AG08395 (cell line): ENCODE measurements around the gene AGAP1.

Experiments
- DNase-seq: peaks from one replicate; pipeline ENCODE4 v3.0.0; 2012; ENCODE audit warnings: mixed read lengths, low spot score

AGAP1 gene

DNA sequence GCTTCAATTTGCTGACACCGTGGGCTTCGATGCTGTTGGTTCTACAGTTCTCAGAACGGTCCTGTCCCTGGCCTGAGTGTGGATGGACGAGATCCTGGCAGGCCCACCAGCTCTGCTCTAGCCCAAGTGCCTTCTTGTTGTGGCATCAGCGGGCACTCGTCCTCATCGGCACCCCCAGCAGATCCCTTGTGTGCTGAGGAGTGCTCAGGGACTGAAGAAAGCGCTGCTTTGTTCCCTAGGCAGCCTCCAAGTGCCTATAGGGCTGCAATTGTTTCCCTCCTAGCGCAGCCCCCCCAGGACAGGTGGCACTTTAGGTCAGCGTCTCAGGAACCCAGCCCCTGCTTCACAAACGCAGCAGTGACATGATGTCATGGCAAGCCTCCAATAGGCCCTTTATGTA lies 217.7 kb downstream of the AGAP1 start:
- DNase-seq: no peak

DNA sequence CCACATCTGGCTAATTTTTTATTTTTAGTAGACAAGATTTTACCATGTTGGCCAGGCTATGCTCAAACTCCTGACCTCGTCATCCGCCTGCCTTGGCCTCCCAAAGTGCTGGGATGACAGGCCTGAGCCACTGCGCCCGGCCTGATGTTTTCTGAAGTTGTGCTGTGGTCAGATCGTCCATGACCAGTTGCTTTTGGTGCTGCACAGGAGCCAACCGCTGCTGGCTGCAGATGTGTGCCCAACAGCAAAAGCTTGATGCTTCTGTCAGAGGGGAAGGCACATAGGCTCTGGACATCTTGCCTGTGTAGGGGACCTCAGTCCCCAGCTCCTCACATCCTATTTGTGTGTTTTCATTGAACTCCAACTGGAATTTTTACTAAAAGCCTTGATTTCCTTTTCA lies 218.3 kb downstream of the AGAP1 start:
- DNase-seq: no peak

DNA sequence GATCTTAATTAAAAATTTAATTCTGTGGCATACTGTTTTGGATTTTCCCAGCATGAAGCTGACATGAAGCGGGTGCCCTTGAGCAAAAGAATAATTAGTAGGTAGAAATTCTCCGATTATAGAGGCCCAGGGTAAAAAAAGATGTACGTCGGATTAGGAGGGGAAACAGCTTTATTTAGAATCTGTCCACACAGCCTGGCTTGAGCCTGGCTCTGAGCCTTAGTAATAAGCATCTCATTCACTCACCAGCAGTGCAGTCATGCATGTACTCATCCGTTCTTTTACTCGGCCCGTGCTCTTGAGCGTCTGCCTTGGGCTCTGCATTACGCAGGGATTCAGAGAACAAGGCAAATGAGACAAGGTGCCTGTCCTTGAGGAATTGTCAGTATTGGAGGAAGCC lies 219.3 kb downstream of the AGAP1 start:
- DNase-seq: no peak

DNA sequence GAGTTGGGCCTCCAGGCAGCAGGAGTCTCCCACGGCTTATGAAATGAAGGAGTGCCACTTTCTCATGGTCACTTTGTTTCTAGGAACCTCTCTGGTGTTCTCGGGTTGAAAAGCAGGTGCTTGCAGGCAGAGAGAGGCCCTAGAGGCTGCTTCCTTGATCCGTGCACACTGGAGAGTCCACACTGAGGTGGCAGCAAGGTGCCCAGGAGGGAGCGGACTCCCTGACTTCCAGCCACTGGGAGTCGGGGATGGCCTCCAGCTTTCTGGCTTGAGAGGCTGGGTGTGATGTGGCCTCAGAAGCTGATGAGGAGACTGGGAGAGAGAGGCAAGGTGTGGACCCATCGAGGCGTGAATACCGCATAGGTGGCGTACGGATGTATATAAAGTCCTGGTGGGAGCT lies 221.8 kb downstream of the AGAP1 start:
- DNase-seq: no peak

DNA sequence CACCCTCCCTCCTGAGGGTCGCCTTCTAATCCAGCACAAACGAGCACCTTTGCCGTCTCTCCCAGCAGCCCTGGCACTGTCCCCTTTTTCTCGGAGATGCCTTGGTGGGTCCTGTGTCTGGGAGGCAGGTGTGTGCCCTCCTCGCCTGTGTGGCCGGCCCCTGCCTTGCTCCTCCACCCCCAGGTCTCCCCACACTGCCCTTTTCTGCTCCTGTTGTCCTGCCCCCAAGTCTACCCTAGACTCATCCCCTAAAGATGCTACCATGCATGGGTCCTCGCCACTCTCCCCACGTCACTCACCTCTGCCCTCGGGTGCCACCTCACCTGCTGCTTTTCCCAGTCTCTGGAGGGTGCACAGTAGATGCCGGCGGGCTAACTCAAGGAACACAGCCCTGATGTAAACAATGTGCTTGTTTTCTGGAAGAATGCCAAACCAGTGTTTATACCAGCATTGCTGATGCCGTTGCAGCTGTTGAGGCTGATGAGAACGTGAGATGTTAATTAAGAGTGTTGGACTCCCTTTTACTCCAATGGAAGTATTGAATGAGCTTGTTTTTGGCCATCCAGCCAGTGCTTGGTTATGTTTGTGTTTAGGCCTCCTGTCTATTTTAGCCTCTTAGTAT lies 223.1 kb downstream of the AGAP1 start:
- DNase-seq: no peak

DNA sequence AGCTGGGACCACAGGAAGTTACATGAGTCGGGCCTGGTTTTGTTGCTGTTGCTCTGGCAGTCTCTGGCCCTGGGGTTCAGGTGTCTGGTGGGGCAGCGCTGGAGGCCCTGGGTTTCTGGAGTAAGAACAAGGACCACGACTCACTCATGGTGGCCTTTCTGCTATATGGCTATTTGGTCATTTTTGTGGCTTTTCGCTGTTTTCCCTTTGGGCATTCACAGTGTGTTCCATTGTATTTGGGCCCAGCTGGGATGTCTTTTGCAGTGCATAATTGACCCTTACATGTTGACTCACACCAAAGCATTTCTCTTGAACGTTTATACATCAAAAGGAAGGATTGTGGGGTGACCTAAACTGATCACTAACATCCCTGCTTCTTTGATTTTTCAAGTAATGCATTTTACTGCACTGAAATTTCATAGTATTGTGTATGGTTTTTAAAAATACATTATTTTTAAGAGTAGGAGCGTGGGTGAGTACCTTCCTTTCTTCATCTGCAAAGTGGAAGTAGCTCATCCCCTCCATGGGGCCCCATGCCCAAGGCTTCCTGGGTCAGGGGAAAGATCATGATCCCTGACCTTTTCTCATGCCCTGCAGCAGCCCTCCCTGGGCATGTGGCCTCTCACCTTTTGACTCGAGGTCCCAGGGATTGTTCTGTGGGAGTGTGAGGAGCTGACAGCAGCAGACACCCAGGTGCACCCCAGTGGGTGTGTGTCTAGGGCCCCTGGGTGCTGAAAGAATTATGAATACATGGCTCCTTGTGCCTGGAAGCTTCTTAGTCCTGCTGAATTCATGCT lies 225.5 kb downstream of the AGAP1 start:
- no peak for DNase-seq

DNA sequence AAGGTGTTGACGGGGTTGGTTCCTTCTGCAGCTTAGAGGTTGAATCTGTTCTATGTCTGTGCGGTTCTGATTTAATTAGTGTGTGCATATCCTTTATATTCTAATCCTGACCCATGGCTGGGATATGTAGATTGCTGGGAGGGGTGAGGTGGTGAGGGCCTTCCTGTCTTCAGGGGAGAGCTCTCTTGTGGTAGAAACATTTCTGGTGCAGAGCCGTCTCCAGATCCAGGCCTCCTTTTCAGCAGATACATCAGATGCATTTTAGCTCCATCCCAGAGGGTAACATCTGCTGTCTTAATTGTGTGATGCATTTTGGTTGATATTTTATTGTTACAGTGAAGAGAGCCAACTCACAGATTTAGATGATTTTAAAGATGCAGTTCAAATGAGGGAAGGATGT lies 227.8 kb downstream of the AGAP1 start:
- no peak for DNase-seq

DNA sequence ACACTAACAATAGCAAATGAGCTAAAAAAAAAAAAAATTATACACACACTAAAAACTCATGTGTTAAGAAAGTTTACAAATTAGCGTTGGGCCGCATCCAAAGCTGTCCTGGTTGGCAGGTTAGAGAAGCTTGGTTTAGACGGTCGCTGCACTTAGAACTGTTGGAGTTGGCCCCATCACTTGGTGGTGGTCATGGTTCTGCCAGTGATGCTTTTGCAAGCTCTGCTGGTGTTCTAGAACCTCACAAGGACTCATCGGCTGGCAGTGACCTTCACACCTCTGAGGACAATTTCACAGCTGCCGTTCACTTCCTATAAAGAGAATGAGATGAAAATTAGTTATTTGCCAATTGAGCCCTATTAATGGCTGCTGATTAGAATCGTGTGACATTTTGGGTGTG lies 229.0 kb downstream of the AGAP1 start:
- no peak for DNase-seq

DNA sequence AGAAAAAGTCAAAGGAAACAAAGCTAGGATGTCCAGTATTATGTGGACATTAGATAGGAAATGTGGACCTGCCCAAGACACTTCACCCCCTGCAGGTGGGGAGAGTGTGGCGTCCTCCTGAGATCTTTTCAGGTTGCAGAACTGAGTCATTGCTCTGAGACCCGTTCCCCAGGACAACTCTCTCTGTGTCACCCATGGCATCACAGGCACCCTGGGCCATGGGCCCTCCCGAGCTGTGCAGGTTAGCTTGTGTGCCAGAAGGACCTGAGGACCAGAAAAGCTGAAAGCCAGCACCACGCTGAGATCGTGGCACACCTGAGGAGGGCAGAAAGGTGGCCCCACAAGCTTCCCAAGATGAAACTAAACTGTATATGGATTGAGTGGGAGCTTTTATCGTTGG lies 229.5 kb downstream of the AGAP1 start:
- no peak for DNase-seq

DNA sequence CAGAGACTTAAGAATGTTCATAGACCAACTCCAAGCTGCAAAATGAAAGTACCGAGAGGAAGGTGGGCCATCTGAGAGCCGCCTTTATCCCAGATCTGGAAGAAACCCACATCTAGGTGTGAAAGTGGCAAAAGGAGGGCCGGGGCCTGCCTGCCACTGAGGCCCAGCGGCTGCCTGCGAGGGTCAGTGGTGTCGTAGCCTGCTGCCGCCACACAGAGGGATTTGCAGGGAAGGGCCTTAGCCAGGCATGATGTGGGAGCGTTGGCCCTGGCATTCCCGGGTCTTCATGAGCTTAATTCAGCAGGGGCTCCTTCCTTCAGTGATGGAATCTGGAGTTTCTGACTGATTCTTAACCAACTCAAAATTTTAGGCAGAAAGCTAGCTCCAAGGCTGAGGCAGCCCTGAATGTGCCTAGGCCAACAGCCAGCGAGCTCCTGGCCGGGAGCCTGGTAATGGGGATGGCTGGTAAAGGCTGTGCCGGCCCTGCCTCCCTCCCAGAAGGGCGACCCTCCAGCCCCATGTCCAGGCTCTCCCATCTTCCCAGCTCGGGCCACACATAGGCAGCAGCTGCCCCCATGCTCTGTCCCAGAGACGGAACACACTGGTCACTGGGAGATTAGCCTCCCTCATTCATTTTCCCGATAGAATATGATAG lies 230.1 kb downstream of the AGAP1 start:
- DNase-seq: no peak

DNA sequence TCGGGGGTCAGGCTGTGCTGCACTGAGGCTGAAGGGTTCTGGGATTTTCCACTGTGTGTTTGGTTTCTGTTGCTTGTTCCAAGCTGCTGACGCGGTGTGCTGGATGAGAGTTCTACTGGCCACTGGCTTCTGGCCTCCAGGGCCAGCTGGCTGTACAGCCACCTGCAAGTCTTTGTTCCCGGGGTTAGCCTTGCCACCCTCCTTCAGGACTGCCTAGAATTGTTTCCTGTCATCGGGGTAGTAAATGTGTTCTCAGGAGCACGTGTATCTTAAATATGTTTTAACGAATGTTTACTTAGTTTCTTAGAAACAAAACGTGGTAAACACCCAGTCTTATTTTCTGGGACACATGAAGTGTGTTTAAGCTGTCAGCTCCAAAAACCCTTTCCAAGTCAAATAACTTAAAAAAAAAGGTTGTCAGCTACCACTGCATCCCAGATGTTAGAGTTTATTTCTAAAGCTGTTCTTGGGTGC lies 231.2 kb downstream of the AGAP1 start:
- peak; percentile 15 for DNase-seq

DNA sequence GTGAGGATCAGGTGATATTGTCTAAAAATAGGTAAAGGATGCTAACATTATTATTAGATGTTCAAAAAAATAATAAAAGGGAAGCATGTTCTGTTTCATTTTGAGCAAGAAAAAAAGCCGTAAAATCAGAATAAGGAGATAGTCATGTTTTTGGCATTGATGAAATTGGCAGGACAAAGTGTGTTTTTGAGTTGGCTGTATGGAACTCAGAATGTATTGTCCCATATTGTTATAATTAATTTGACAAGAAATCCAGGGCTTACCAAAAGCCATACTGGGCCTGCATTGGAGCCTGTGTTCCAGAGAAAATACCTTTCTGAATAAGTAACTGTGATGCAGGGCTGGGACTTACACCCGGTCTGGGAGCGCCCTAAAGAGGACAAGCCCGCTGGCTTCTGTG lies 232.0 kb downstream of the AGAP1 start:
- no peak for DNase-seq

DNA sequence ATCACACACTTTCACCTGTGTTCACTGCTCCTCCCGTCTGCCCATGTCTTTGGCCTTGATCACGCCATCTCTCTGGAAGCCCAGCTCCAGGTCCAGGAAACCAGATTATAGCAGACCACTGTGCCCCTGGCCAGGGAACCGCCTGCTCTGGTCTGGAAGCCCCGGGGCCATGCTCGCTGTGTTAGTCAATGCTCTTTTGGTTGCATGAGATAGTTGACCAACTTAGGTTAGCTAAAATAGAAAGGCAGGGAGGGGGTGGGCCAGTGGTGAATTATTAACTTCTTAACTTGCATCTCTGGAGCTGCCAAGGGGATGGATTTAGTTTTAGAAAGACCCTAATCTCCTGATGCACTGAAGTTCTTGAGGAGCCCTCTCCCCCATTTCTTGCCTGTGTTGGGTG lies 232.7 kb downstream of the AGAP1 start:
- no peak for DNase-seq

DNA sequence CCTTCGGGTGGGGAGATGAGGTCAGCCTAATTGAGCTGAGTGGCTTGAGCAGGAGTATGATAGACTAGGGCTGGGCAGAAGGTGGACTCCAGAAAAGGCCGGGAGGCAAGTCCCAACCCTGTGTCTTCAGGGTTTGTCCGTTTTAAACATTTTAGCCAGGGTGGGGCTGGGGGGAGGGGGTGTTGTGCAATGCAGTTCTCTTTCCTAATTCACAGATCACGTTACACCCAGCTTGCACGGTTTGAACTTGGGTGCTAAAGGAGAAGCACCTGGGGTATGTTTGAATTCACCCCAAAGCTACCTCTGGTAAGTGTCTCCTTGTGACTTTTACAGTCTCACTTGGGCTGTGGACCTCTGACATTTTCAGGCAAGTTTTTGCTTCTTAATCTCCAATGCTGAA lies 233.3 kb downstream of the AGAP1 start:
- DNase-seq: no peak

DNA sequence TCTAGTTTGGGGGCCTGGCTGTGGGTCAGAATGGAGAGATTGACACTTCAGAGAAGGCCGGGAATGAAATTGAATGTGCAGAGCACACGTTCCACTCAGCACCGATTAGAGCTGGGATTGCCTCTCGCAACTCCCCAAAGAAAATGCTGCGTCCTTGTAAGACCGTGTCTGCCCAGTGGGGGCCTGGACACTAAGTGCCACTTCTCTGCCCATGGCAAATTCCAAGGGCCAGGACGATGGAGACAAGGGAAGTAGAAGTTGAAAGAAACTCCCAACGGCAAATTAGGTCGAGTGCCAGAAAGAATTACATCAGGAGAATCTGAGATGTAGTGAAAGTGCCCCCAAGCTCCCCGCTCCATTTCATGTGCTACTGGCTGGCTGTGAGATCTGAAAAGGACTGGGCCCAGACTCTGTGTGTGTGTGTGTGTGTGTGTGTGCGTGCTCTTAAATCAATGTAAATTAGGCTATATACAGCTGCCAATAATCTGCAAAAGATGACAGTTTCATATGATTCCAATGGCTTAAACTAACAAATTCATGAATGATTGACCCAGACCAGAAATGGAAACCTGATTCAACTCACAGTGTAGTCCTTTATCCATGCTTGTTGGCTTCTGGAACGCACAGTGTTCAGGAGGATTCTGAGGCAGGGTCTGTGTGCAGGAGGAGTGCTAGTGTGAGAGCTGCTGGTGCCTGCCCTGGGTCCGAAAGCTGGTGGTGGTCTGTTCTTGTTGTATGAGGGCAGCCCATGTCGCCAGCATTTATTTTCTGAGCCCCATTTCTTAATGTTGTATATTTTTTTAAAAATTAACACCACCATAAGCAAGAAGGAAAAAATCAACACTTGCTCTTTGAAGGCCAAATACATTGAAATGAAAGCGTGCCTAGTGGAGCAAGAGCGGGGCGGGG lies 234.3 kb downstream of the AGAP1 start:
- no peak for DNase-seq

DNA sequence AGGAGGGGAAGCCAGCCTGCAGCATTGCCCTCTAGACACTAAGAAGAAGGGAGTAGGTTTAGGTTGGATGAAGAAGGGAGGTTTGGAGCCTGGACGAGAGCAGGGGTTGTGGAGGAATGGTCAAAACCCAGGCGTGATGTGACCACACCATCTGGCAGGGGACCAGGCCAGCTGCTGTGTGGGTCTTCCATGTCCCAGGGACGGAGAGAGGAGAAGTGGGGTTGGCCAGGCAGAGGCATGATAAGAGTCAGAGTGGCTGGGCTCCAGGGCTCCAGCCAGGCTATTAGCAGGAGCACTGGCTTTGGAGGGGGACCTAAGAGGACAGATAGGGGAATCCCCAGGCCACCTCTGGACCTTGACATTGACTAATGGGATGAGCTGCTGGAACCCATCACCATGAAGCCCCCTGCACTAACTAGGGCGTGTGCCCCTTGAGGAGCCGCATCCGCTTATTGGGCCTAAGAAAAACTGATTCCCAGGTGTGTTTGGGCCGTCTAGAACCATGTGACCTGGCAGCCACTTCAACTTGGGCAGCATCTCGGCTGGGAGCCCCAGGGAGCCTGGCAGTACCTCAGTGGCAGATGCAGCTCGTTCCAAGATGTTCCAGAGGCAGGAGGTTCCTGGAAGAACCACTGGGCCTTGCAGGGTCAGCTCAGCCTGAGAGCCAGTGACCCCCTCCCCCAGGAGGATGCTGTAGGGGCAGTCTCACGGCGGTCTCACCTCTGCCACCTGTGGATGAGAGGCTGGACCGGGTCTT lies 235.1 kb downstream of the AGAP1 start:
- DNase-seq: no peak

DNA sequence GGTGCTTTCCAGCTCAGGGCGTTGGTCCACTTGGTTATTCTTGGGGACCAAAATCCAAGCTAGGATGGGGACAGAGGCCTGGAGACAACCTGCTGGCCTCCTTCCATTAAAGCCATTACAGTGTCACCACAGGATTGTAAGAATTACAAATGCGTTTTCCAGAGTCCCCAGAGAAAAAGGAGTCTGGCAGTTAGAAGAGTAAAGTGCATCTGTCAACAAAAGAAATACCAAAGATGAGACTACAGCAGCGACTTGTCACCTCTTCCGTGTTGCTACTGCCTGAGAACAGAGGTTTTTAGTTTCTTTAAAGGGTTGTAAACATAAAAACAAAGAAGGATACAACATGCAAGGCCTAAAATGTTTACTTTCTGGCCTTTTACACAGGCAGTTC lies 235.7 kb downstream of the AGAP1 start:
- no peak for DNase-seq

DNA sequence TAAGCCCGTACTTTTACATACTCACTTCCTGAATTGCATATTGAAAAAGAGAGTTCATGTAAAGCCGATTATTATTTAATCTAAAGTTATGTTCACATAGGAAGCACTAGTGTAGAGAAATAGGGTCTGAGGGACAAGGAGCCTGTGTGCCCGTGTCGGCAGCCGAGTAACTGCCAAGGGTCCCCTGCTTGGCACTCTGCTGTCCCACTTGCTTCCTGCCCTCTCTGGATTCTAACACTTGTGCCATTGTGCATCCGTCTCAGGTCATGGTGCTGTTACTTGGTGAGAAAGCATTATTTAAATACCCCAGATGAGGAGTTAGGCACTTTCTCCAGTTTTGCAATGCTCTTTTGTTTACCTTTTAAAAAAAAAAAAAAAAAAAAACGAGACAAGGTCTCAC lies 236.3 kb downstream of the AGAP1 start:
- no peak for DNase-seq

DNA sequence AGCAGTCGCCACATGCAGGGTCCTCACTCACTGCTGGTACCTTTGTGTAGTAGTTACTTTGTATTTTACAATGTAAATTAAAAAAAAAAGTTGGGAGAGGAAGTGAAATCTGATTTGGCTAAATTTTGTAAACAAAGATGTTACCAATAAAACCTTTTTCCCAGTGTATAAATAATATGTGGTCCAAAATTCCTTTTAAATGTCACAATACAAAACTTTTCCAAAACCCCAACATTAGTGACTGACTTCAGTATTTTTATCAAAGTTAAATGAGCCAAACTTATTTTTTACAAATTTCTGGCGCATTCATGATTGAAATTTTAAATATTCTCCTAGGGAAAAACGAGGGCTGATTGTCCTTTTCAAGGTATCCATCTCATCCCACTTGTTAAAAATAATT lies 239.9 kb downstream of the AGAP1 start:
- DNase-seq: no peak

DNA sequence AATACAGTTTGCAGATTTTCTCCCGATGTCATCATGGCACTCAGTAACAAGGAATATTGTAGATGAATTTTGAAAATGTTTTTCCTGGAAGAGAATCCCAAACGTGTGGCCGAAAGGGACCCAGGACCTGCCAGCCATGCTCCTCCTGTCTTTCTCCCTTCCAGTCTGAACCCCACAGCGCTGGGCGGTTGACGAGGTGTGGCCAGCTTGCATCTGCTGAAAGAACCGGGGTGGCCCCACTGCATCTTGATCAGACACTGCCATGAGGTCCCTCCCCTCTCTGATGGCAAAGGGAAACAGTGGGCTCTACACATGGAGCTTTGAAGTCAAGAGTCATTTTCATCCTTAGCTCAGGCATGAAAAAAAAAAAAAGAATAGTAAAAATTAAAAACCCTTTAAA lies 240.3 kb downstream of the AGAP1 start:
- DNase-seq: no peak

DNA sequence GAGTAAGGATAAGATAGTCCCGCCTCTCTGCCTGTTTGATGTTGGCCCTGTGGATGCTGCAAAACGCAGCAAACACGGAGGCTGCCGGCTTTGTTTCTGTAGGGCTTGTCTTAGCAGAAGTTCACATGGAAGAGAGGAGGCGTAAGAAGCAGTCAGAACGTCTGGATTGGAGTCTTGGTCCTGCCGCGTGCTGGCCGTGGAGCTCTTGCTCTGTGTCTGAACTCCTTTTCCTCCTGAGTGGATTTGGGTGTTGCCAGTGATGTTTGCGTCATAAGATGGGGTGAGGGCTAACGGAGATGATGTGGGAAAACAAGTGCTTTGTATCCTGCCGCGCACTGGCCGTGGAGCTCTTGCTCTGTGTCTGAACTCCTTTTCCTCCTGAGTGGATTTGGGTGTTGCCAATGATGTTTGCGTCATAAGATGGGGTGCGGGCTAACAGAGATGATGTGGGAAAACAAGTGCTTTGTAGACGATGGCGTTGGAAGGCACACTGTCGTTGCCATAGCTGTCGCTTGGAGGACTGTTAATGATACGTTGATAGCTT lies 240.9 kb downstream of the AGAP1 start:
- peak; percentile 20 for DNase-seq
